ENCODE measurements around the gene FOXP2.

The FOXP2 gene

DNA sequence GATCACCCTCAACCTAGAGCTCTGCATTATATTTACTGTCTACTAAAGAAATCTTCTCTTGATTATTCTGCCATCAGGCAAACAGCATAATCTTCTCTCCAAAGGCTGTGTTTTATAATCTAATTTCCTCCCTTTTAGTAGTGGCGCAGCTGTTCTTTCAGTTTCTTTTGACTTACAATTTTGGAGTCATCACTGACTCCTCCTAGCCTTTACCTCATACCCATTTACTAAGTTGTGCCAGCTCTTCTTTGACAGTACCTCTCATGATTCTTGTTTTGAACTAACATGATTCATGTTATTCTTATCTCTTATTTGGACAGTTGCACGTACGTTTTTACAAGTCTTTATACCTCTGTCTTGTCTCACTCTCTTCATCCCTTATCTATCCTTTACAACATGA lies 113.0 kb downstream of the FOXP2 start:
- Histone ChIP-seq H3K4me1 (ENCODE audit: insufficient read depth, low read length) (no peaks in the 10 kb centered on the region), H3K27me3 (ENCODE audit: insufficient read depth, low read length, poor library complexity) (no peaks in the 10 kb centered on the region), H3K9me3 (ENCODE audit: insufficient read depth, low read length, severe bottlenecking) (no peaks in the 10 kb centered on the region), H3K4me3 (ENCODE audit: low read depth in 1 of 2, low read length in 2 of 2) (no peak overlapping the region), H4K20me1 (ENCODE audit: insufficient read depth, low read length) (no peaks in the 10 kb centered on the region), H3K9ac (ENCODE audit: low read depth, low read length) (no peak overlapping the region), H3K4me2 (ENCODE audit: insufficient read depth, low read length) (no peak overlapping the region), H3K79me2 (ENCODE audit: insufficient read depth, low read length) (no peaks in the 10 kb centered on the region), H3K36me3 (ENCODE audit: insufficient read depth, low read length) (no peaks in the 10 kb centered on the region), H2AFZ (ENCODE audit: low read depth, low read length) (no peak overlapping the region), H3K27ac (ENCODE audit: low read length) (no peak overlapping the region)
- TF ChIP-seq EZH2 (IDR thresholded peaks at IDR 0.05; ENCODE audit: borderline replicate concordance, low read depth, low read length, severe bottlenecking), result no peak
- TF ChIP-seq, protein P1, sequence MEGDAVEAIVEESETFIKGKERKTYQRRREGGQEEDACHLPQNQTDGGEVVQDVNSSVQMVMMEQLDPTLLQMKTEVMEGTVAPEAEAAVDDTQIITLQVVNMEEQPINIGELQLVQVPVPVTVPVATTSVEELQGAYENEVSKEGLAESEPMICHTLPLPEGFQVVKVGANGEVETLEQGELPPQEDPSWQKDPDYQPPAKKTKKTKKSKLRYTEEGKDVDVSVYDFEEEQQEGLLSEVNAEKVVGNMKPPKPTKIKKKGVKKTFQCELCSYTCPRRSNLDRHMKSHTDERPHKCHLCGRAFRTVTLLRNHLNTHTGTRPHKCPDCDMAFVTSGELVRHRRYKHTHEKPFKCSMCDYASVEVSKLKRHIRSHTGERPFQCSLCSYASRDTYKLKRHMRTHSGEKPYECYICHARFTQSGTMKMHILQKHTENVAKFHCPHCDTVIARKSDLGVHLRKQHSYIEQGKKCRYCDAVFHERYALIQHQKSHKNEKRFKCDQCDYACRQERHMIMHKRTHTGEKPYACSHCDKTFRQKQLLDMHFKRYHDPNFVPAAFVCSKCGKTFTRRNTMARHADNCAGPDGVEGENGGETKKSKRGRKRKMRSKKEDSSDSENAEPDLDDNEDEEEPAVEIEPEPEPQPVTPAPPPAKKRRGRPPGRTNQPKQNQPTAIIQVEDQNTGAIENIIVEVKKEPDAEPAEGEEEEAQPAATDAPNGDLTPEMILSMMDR (IDR thresholded peaks at IDR 0.05; ENCODE audit: borderline replicate concordance, extremely low read depth, low read length, poor library complexity, severe bottlenecking), result no peak
- ATAC-seq (ENCODE audit: insufficient read depth, low read depth) (no peak), DNase-seq (no peak)

DNA sequence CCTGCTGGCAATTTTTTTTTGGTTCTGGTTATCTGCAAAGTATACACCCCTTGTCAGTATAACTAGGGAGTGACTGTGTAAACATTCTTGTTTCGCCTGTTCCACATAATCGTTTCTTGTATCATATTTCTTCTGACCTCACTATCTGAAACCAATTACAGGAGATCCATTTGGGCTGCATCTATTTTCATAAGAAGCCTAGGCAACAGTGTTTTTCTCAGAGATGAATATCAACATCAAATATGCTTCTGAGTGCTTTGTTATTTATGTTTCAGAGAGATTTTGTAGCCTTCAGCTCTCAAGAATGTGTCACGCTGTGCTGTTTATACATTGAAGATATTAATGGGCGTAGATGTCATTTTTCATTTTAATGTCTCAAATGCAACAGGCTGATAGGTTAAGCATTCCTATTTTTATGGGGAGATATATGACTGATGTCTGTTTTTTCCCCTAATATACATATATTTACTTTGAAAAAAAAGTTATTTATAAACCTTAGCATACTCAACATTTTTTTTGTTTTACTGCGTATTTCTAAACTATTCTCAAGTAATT lies 115.5 kb downstream of the FOXP2 start:
- H3K27ac ChIP-seq (ENCODE audit: low read length), result no peak overlapping the region
- H3K36me3 ChIP-seq (ENCODE audit: insufficient read depth, low read length), result no peaks in the 10 kb centered on the region
- H4K20me1 ChIP-seq (ENCODE audit: insufficient read depth, low read length), result no peaks in the 10 kb centered on the region
- no peaks in the 10 kb centered on the region for H3K9me3 ChIP-seq (ENCODE audit: insufficient read depth, low read length, severe bottlenecking)
- H3K79me2 ChIP-seq (ENCODE audit: insufficient read depth, low read length), result no peaks in the 10 kb centered on the region
- ATAC-seq (ENCODE audit: insufficient read depth, low read depth), result no peak
- no peaks in the 10 kb centered on the region for H3K27me3 ChIP-seq (ENCODE audit: insufficient read depth, low read length, poor library complexity)
- H3K4me2 ChIP-seq (ENCODE audit: insufficient read depth, low read length), result no peak overlapping the region
- DNase-seq, result no peak
- no peak overlapping the region for H2AFZ ChIP-seq (ENCODE audit: low read depth, low read length)
- H3K9ac ChIP-seq (ENCODE audit: low read depth, low read length), result no peak overlapping the region
- H3K4me1 ChIP-seq (ENCODE audit: insufficient read depth, low read length), result no peaks in the 10 kb centered on the region
- H3K4me3 ChIP-seq (ENCODE audit: low read depth in 1 of 2, low read length in 2 of 2), result no peak overlapping the region
- no peak for TF ChIP-seq EZH2 (IDR thresholded peaks at IDR 0.05; ENCODE audit: borderline replicate concordance, low read depth, low read length, severe bottlenecking)
- TF ChIP-seq, protein P1 (IDR thresholded peaks at IDR 0.05; ENCODE audit: borderline replicate concordance, extremely low read depth, low read length, poor library complexity, severe bottlenecking), result no peak

DNA sequence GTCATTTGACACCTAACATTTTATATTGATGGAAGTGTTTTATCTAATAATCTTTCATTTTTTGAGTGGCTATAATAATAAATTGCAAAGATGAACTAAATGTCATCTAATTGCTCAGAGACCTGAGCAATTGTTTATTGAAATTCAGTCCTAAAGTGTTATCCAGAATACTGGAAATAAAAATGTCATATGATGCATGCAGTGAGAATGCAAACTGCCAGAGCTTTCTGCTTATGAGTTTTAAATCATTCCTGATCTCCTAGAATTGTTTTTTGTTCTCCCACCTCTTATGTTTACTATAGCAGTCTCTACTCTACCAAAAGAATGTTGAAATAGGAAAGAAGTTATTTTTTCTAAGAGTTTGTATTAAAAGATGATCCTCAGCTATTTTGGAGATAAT lies 116.7 kb downstream of the FOXP2 start:
- Histone ChIP-seq H3K9ac (ENCODE audit: low read depth, low read length) (no peak overlapping the region), H3K79me2 (ENCODE audit: insufficient read depth, low read length) (no peaks in the 10 kb centered on the region), H4K20me1 (ENCODE audit: insufficient read depth, low read length) (no peaks in the 10 kb centered on the region), H3K4me1 (ENCODE audit: insufficient read depth, low read length) (no peaks in the 10 kb centered on the region), H3K27ac (ENCODE audit: low read length) (no peak overlapping the region), H3K9me3 (ENCODE audit: insufficient read depth, low read length, severe bottlenecking) (no peaks in the 10 kb centered on the region), H2AFZ (ENCODE audit: low read depth, low read length) (no peak overlapping the region), H3K36me3 (ENCODE audit: insufficient read depth, low read length) (no peaks in the 10 kb centered on the region), H3K27me3 (ENCODE audit: insufficient read depth, low read length, poor library complexity) (no peaks in the 10 kb centered on the region), H3K4me2 (ENCODE audit: insufficient read depth, low read length) (no peak overlapping the region), H3K4me3 (ENCODE audit: low read depth in 1 of 2, low read length in 2 of 2) (no peak overlapping the region)
- DNase-seq (no peak), ATAC-seq (ENCODE audit: insufficient read depth, low read depth) (no peak)
- TF ChIP-seq EZH2 (IDR thresholded peaks at IDR 0.05; ENCODE audit: borderline replicate concordance, low read depth, low read length, severe bottlenecking), result no peak
- TF ChIP-seq, protein P1 (IDR thresholded peaks at IDR 0.05; ENCODE audit: borderline replicate concordance, extremely low read depth, low read length, poor library complexity, severe bottlenecking), result no peak

DNA sequence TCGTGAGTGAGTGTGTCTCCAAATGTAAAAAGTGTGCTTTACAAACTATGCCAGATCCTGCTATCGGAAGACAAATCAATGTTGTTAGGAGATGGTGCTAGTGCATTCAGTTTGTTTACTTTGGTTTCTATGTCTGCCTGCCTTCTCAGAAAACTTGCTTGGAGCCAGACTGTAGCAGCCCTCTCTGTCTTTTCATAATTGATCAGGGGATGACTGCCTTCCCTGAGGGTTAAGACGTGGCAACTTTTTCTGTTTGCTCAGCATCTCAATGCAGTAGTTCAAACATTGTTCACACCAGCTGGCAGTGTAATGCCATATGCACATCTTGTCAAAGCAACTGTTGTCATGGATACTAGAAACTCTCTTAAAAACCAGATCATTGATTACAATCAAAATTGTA lies 118.5 kb downstream of the FOXP2 start:
- ATAC-seq (ENCODE audit: insufficient read depth, low read depth) (no peak), DNase-seq (no peak)
- H3K27me3 ChIP-seq (ENCODE audit: insufficient read depth, low read length, poor library complexity), result no peaks in the 10 kb centered on the region
- H3K4me3 ChIP-seq (ENCODE audit: low read depth in 1 of 2, low read length in 2 of 2), result no peak overlapping the region
- H3K36me3 ChIP-seq (ENCODE audit: insufficient read depth, low read length), result no peaks in the 10 kb centered on the region
- H2AFZ ChIP-seq (ENCODE audit: low read depth, low read length), result no peak overlapping the region
- H3K9ac ChIP-seq (ENCODE audit: low read depth, low read length), result no peak overlapping the region
- H3K79me2 ChIP-seq (ENCODE audit: insufficient read depth, low read length), result no peaks in the 10 kb centered on the region
- H3K9me3 ChIP-seq (ENCODE audit: insufficient read depth, low read length, severe bottlenecking), result no peaks in the 10 kb centered on the region
- no peaks in the 10 kb centered on the region for H4K20me1 ChIP-seq (ENCODE audit: insufficient read depth, low read length)
- H3K4me1 ChIP-seq (ENCODE audit: insufficient read depth, low read length), result no peaks in the 10 kb centered on the region
- TF ChIP-seq, protein P1 (IDR thresholded peaks at IDR 0.05; ENCODE audit: borderline replicate concordance, extremely low read depth, low read length, poor library complexity, severe bottlenecking), result no peak
- TF ChIP-seq EZH2 (IDR thresholded peaks at IDR 0.05; ENCODE audit: borderline replicate concordance, low read depth, low read length, severe bottlenecking), result no peak
- H3K4me2 ChIP-seq (ENCODE audit: insufficient read depth, low read length), result no peak overlapping the region
- no peak overlapping the region for H3K27ac ChIP-seq (ENCODE audit: low read length)
